GM12801 (cell line): ENCODE measurements around the gene B4GALT5.

ENCODE experiments used
- TF ChIP-seq, protein P1 (sequence below): IDR thresholded peaks from one replicate; pipeline ENCODE4 v1.5.1; 2011; ENCODE audit warnings: control low read depth; ENCODE audit not compliant: insufficient read length; ENCODE audit errors: extremely low read depth

The B4GALT5 gene

GRCh38 chr20:49641683-49642656, 71.7 kb downstream of the B4GALT5 start:
- TF ChIP-seq, protein P1, sequence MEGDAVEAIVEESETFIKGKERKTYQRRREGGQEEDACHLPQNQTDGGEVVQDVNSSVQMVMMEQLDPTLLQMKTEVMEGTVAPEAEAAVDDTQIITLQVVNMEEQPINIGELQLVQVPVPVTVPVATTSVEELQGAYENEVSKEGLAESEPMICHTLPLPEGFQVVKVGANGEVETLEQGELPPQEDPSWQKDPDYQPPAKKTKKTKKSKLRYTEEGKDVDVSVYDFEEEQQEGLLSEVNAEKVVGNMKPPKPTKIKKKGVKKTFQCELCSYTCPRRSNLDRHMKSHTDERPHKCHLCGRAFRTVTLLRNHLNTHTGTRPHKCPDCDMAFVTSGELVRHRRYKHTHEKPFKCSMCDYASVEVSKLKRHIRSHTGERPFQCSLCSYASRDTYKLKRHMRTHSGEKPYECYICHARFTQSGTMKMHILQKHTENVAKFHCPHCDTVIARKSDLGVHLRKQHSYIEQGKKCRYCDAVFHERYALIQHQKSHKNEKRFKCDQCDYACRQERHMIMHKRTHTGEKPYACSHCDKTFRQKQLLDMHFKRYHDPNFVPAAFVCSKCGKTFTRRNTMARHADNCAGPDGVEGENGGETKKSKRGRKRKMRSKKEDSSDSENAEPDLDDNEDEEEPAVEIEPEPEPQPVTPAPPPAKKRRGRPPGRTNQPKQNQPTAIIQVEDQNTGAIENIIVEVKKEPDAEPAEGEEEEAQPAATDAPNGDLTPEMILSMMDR, result no peak

- TF ChIP-seq, protein P1, result no peak
These were observed 76.5 kb downstream of the B4GALT5 start for GRCh38 chr20:49637046-49637637.

- TF ChIP-seq, protein P1, result no peak
These were observed 77.2 kb downstream of the B4GALT5 start for GRCh38 chr20:49636447-49636846.

- TF ChIP-seq, protein P1, result no peak
These were observed 77.8 kb downstream of the B4GALT5 start for GRCh38 chr20:49635866-49636265.

GRCh38 chr20:49635166-49635565, 78.5 kb downstream of the B4GALT5 start:
- TF ChIP-seq, protein P1, result no peak

GRCh38 chr20:49634116-49634515, 79.6 kb downstream of the B4GALT5 start:
- TF ChIP-seq, protein P1, result no peak

GRCh38 chr20:49633643-49634042, 80.0 kb downstream of the B4GALT5 start:
- TF ChIP-seq, protein P1, result no peak
